Muscle of leg (tissue), 11 donors: Measurements from ENCODE around the gene PNMA5. TPM values are rescaled to one million over a fixed set of nuclear protein-coding genes. Genes with fewer than 3 reads are reported as not detected.
A peak's percentile ranks its signal among the peaks of the same experiment; 100 is the strongest.

Source experiments
- DNase-seq: peaks from one replicate; pipeline ENCODE4 v3.0.0; 2013
- H3K27ac ChIP-seq: one replicate; pipeline ENCODE4 v1.5.1; 2013; ENCODE audit warnings: mild to moderate bottlenecking, low read length, control low read depth
- H3K27me3 ChIP-seq: one replicate; pipeline ENCODE4 v1.6.1; 2013; ENCODE audit warnings: low read length; ENCODE audit not compliant: control insufficient read depth, insufficient read depth
- H3K36me3 ChIP-seq: one replicate; pipeline ENCODE4 v1.6.1; 2013; ENCODE audit warnings: low read length; ENCODE audit not compliant: control insufficient read depth, insufficient read depth
- H3K4me1 ChIP-seq: one replicate; pipeline ENCODE4 v1.6.1; 2013; ENCODE audit warnings: low read length; ENCODE audit not compliant: control insufficient read depth, insufficient read depth
- H3K4me3 ChIP-seq: one replicate; pipeline ENCODE4 v1.5.1; 2013; ENCODE audit warnings: low read length, control low read depth
- H3K9me3 ChIP-seq: replicated peaks from 2 replicates; pipeline ENCODE4 v1.6.1; 2013; ENCODE audit warnings: low read depth, low read length; ENCODE audit not compliant: control insufficient read depth
- WGBS: methylation state at CpG from one replicate; pipeline ENCODE4 v1.1.5; 2013; ENCODE audit warnings: missing lambda C conversion rate; ENCODE audit not compliant: insufficient coverage; 5-methylcytosine and 5-hydroxymethylcytosine counted together
- polyA plus RNA-seq, 8 donors: library from polyadenylated mRNA; unstranded; fragments of 120-200 nt; gene quantifications; one replicate each; pipeline versions ENCODE4 v1.2.1 to v1.2.3, GENCODE V29; 2013; ENCODE audit warnings: inconsistent platforms in 1 of 8, low replicate concordance in 1 of 8; ENCODE audit not compliant: insufficient read length in 8 of 8, insufficient read depth in 1 of 8
- total RNA-seq: library from RNA; stranded (reverse); fragments of 120-200 nt; gene quantifications from one replicate; pipeline ENCODE4 v1.2.4, GENCODE V29; 2013

The PNMA5 gene
- total and polyA plus RNA-seq, 9 donors: not detected

DNA sequence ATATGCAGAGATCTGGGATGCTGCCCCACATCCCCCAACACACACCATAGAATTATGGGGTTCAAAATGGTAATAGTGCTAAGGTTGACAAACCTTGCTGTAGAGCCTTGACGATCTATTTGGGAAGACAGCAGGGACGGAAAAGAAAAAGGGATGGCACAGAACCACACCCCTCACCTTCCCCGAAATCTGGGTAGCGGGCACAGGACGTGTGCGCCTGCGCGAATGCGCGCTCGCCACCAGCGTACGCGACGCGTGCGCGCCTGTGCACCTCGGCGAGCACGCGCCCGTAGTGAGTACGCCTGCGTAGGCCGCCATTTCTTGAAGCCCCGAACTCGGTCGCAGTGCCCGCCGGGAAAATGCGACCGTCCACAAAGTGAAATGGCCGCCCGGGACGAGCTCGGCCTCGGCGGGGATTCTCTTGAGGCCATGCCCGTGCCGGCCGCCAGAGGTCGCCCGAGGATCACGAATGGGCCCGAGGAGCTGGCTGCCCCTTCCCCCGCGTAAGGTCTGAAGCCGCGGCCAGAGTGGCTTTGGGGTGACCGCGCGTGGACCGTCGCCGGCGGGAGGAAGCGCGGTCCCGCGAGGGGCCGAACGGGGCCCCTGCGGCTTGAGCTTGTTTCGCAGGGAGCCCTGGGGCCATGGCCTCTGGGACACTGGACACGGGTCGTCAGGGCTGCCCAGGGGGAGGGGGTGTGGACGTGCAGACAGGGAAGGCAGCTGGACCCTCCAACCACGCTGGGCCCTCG is 52.4 kb downstream of the PNMA5 start:
- H3K4me3 ChIP-seq: peak overlapping the region; percentile 64
- peaks cover 5% of the 10 kb centered on the region for H3K4me1 ChIP-seq
- peak overlapping the region; percentile 86 for H3K27ac ChIP-seq
- WGBS: 24% methylated on average over 64 of the region's 70 CpGs
- DNase-seq: peak; percentile 96
- no peaks in the 10 kb centered on the region for H3K36me3 ChIP-seq
- H3K27me3 ChIP-seq: peaks cover 4% of the 10 kb centered on the region
- no peaks in the 10 kb centered on the region for H3K9me3 ChIP-seq

Other genes starting within 250 kb of the PNMA5 start
- not detected for gene MAGEA2, start 240.3 kb downstream of the PNMA5 start, total RNA-seq
- not detected for gene MAGEA2, start 240.3 kb downstream of the PNMA5 start, polyA plus RNA-seq
- not detected for gene CSAG3, start 234.9 kb downstream of the PNMA5 start, total RNA-seq
- gene CSAG3, start 234.9 kb downstream of the PNMA5 start, polyA plus RNA-seq: not detected
- not detected for gene MAGEA6, start 224.4 kb downstream of the PNMA5 start, total RNA-seq
- under 1 TPM in 2 of 8 donors, not detected in 6; 0.06 to 0.10 TPM for gene MAGEA6, start 224.4 kb downstream of the PNMA5 start, polyA plus RNA-seq
- gene CETN2, start 163.4 kb downstream of the PNMA5 start, total RNA-seq: 35.5 TPM
- 10 to 100 TPM; 31.3 to 40.2 (median 33.0) TPM for gene CETN2, start 163.4 kb downstream of the PNMA5 start, polyA plus RNA-seq
- gene NSDHL, start 163.1 kb downstream of the PNMA5 start, total RNA-seq: 6.8 TPM
- 10 to 100 TPM; 11.7 to 18.1 (median 13.6) TPM for gene NSDHL, start 163.1 kb downstream of the PNMA5 start, polyA plus RNA-seq
- 18.3 TPM for gene ZNF185, start 96.0 kb downstream of the PNMA5 start, total RNA-seq
- gene ZNF185, start 96.0 kb downstream of the PNMA5 start, polyA plus RNA-seq: 10 to 100 TPM in 7 of 8 donors, 1 to 10 TPM in 1; 8.1 to 98.7 (median 17.4) TPM
- gene PNMA3, start 62.4 kb upstream of the PNMA5 start, total RNA-seq: 1.2 TPM
- 1 to 10 TPM in 6 of 8 donors, under 1 TPM in 2; 0.76 to 4.3 (median 1.6) TPM for gene PNMA3, start 62.4 kb upstream of the PNMA5 start, polyA plus RNA-seq
- 3.7 TPM for gene PNMA6A, start 78.3 kb upstream of the PNMA5 start, total RNA-seq
- gene PNMA6A, start 78.3 kb upstream of the PNMA5 start, polyA plus RNA-seq: 1 to 10 TPM in 7 of 8 donors, under 1 TPM in 1; 0.86 to 4.1 (median 3.2) TPM
- not detected for gene MAGEA1, start 185.2 kb upstream of the PNMA5 start, total RNA-seq
- not detected for gene MAGEA1, start 185.2 kb upstream of the PNMA5 start, polyA plus RNA-seq